ENCODE measurements around the gene CHID1. TPM values are rescaled to one million over a fixed set of nuclear protein-coding genes. Genes with fewer than 3 reads are reported as not detected.

The CHID1 gene
- total and polyA plus RNA-seq, 9 of the 15 experiments (the other 6 are each of a cell fraction or from before 2014, with no cell fraction given) = 15.1 to 108 (median 39.8) TPM

DNA sequence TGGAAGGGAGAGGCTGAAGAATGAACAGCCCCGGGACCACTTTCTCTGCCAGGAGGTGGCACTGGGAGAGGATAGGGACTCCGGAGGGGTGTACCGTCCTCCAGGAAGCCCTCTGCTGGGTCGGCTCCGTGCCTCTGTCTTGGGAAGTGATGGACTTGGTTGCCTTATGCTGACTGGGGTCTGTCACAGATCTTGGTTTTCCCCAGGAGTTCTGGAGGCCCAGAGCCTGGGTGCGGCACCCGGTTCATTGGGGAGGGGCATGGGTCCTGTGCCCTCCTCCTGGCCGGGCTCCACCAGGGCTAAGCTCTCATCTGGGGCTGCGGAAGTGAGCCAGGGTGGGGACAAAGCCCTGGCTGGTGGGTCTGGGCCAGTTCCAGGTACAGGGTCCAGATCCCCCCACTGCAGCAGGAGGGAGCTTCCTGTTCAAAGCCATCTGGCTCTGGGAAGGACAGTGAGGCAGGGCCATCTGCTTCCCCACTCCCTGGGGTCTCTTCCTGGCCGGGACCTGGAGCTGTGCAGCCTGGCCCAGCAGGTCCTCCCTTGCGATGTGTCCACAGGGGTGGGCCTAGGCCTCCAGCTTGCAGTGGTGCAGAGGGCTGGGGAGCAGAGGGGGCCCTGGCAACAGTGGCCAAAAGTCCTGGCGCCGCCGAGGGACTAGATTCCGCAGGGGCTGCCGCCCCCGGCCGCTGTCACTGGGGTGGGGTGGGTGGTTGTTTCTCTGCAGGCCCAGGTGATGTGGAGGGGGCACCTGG, 14.0 kb upstream of the CHID1 start:
- no TSS peak for BruUV-seq (replicated peaks)
- intact Hi-C loops (cut with micrococcal nuclease) = no loop called here
- TF ChIP-seq RCOR1 (IDR thresholded peaks at IDR 0.05; ENCODE audit: borderline replicate concordance in 1 of 2, low read depth in 2 of 2, low read length in 2 of 2) = no peak
- TF ChIP-seq RNF2 (IDR thresholded peaks at IDR 0.05) = no peak
- no peak for TF ChIP-seq ZBTB8A (IDR thresholded peaks at IDR 0.05; ENCODE audit: partially characterized antibody)
- no peak for TF ChIP-seq ZNF707 (CRISPR knock-in tag; conservative IDR thresholded peaks at IDR 0.05)
- peak; percentile 26; the same call in 1 of the 2 replicates for TF ChIP-seq ZBTB7A (IDR thresholded peaks at IDR 0.05; ENCODE audit: borderline replicate concordance, control insufficient read depth, low read depth, low read length)
- TF ChIP-seq E2F3 (CRISPR knock-in tag; IDR thresholded peaks at IDR 0.05) = peak; percentile 25; the same call in 1 of the 2 replicates
- TF ChIP-seq SETDB1 (IDR thresholded peaks at IDR 0.05; ENCODE audit: low read length) = no peak
- TF ChIP-seq, protein P1, sequence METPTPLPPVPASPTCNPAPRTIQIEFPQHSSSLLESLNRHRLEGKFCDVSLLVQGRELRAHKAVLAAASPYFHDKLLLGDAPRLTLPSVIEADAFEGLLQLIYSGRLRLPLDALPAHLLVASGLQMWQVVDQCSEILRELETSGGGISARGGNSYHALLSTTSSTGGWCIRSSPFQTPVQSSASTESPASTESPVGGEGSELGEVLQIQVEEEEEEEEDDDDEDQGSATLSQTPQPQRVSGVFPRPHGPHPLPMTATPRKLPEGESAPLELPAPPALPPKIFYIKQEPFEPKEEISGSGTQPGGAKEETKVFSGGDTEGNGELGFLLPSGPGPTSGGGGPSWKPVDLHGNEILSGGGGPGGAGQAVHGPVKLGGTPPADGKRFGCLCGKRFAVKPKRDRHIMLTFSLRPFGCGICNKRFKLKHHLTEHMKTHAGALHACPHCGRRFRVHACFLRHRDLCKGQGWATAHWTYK (CRISPR knock-in tag; IDR thresholded peaks at IDR 0.05) = 0 out of 2 replicates have a peak, but pooled peaks have one; percentile 36
- DNase-seq (ENCODE audit: extremely low read depth in 1 of 4, low spot score in 3 of 4) (no peak), ATAC-seq (no peak), FAIRE-seq (no peak)
- Histone ChIP-seq H2AFZ (ENCODE audit: low read depth, low read length) (peak overlapping the region; percentile 98), H3K79me2 (ENCODE audit: control insufficient read depth, insufficient read depth, low read length) (peaks cover 27% of the 10 kb centered on the region), H3K9me3 (replicated peaks; ENCODE audit: control insufficient read depth, insufficient read depth, low read depth, low read length) (no peaks in the 10 kb centered on the region), H3K9ac (ENCODE audit: insufficient read depth in 1 of 2, low read depth in 2 of 2, low read length in 2 of 2) (peak overlapping the region; percentile 79 to 91; a peak in 3 of 4 replicates), H3K27ac (ENCODE audit: extremely low read depth, low read depth, low read length) (peak overlapping the region; percentile 85; the same call in 1 of the 3 replicates), H3K4me3 (peak overlapping the region; percentile 89; the same call in 1 of the 2 replicates), H4K20me1 (replicated peaks; ENCODE audit: control insufficient read depth, insufficient read depth, low read length) (no peaks in the 10 kb centered on the region; the same call in 1 of the 2 replicates), H3K4me2 (ENCODE audit: insufficient read depth, low read length) (peak overlapping the region; percentile 76), H3K27me3 (ENCODE audit: control insufficient read depth in 2 of 2, insufficient read depth in 2 of 2, low read length in 2 of 2) (no peaks in the 10 kb centered on the region), H3K36me3 (ENCODE audit: control insufficient read depth, insufficient read depth, low read length) (peaks cover 17% of the 10 kb centered on the region; the same call in 1 of the 3 replicates), H3K9me1 (ENCODE audit: control insufficient read depth, insufficient read depth, low read length) (peaks cover 4% of the 10 kb centered on the region), H3K4me1 (replicated peaks in 1 of 2; ENCODE audit: control insufficient read depth in 2 of 2, insufficient read depth in 2 of 2, low read length in 2 of 2) (peaks cover 19 to 48% of the 10 kb centered on the region in 2 experiments)
- ChIA-PET POLR2A (interaction anchor here (0.5 to 0.8 kb wide), 4 partner anchors 13 to 688 kb away, joined by 3 to 4 read pairs (median 3); no protein-coding TSS in a partner anchor), CTCF (ENCODE audit: low intra/inter-chr PET ratio) (interaction anchor here (0.6 kb wide), 1 partner anchor 226 kb away, joined by 3 read pairs; no protein-coding TSS in a partner anchor)
- in situ Hi-C loops (cut with MboI) = no loop called here
- 90% methylated on average over 15 of the region's 18 CpGs for WGBS (ENCODE audit: insufficient coverage, low coverage, missing lambda C conversion rate)
